Myometrial cell (primary cell): ENCODE results near the gene VAMP5. TPM values are rescaled to one million over a fixed set of nuclear protein-coding genes. Genes with fewer than 3 reads are reported as not detected.

Experiments
- total RNA-seq: library from RNA; depleted of rRNA; stranded (reverse); fragments of >200 nt; gene quantifications from 2 replicates; pipeline ENCODE4 v1.2.3, GENCODE V29; 2015

VAMP5 gene, protein sequence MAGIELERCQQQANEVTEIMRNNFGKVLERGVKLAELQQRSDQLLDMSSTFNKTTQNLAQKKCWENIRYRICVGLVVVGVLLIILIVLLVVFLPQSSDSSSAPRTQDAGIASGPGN
- 89.7 and 102 TPM in 2 replicates for total RNA-seq

DNA sequence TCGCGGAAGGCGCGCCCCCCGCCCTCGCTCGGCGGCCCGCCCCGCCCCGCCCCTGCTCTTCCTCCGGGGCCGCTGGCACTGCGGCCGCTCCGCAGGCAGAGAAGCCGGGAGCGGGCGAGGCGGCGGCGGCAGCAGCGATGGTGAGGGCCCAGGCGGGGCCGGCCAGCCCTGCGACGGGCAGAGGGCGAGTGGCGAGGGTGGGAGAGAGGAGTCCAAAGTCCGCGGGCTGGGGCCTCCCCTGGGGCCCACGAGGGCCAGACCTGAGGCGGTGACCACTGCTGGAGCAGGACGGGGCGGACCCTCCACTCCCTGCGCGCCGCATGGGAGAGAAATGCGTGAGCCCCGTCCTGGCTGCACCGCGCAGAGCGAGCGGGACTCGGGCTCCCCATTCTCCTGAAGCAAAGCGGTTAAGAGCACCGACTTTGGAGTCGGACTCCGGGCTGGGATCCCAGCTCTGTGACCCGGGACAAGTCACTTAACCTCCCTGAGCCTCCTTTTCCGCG is at the start of gene VAMP5:
TSS of gene VAMP5 (plus strand) at position 78 of the 503 bp plus-strand sequence. CDS start at position 138, 60 bp downstream.

DNA sequence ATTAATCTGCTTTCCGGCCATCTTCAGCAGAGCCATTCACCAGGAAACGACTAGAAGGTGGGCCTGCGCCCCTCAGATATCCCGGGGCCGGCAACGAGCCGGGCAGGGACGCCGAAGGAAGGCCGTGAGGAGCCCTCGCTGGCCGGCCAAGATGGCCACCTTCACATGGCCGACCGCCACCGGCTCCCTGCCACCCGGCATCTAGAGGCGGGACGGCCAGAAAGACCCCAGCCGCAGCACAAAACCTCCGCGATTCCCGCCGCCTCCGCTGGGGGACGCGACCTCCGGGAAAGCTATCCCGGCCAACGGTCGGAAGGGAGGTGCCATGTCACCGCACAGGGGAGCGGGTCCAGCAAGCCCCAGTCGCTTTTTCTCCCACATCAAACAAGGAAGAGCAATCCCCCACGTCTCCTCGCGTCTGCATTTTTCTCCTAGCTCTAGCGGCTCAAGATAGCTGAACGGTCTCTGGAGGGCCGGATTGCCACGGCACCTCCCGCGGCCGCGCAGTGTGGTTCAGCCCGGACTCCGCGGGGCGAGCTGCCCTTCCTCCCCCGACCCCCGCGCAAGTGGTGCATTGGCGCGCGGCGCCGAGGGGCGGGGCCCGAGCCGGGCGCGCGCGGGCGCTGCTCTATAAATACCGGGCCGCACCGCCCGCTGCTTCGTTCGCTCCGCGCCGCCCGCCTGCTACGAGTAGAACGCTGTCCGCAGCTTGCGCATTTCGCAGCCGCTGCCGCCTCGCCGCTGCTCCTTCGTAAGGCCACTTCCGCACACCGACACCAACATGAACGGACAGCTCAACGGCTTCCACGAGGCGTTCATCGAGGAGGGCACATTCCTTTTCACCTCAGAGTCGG is 45.5 kb upstream of the VAMP5 start, which contains the start of gene MAT2A:
TSS of gene MAT2A (plus strand) at position 662 of the 854 bp plus-strand sequence. CDS start at position 782, 120 bp downstream.

DNA sequence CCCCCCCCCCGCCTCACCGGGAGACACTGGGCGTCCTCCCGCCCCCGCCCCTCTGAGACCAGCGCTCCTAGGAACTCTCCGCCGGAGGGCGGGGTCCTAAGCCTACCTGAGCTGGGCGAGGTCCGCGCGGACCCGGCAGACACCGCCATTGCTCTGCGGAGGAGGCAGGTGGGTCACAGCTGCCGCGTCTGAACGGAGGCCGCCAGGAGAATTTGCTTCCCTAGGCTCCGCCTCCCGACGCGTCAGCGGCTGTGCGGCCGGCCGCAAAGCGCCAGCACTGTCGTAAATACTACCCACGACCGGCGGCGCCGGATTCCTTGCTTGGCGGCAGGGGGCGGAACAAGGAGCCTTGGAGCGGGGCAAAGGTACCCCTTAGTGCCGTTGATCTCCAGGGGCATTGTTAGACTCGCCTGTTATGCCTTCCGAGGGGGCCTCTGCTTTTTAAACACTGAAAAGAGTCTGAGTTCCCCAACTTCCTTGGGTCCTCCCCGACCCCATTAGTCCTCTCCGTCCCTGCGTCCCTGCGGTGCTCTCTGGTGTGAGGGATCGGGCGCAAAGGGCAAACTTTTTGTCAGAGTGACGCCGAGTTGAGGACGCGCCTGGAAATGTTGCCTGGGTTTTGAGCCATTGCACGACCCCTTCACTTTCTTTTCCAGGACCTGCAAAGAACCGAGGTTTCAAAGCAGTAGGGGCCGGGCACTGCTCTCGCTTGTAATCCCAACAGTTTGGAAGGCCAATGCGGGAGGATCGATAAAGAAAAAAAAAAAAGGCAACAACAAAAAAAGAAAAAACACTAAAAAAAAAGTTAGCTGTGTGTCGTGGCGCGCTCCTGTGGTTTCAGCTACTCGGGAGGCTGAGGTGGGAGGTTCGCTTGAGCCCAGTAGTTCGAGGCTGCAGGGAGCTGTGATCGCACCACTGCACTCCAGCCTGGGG is 22.7 kb upstream of the VAMP5 start, which contains the start of gene GGCX:
TSS of gene GGCX (minus strand) at position 214 of the 933 bp plus-strand sequence. CDS start at position 149, 65 bp downstream.

DNA sequence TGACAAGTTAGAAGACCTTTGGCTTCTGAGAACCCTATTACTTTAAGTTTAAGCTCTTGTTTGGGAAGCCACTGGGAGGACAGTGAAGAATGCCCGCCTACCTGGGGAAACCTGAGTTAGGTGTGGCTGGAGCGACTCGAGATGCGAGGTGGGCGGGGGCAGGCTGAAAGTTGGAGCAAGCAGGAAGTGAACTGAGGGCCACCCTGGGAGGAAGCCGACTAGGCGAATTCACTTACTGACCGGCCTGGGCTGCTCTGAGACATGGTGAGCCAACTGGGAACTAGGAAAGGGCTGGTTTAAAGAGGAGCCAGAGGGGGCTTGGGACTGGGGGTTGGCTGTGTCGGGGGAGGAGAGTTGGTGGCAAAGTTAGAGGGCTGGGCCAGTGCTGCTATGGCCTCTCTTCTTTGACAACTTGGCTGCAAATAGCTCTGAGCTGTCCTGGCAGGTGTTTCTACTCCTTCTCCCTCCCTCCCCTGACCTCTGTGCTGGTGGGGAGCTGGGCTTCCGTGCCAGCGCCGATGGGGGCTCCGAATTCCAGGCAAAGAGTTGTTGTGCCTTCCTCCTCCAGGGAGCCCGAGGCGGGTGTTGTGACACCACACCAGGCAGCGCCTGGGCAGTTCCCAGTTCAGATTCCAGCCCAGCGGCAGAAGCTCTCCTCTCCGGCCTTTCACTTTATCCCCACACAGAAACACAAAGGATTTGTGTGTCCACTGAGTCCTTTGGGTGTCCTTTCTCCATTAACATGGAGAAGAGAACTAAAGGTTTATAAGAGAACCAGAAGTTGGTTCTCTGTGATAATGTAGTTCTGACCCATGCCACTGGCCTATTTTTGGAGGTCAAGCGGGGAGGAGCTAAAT is 6.6 kb upstream of the VAMP5 start, which contains the start of gene VAMP8:
TSS of gene VAMP8 (plus strand) at position 201 of the 857 bp plus-strand sequence. CDS start at position 262, 61 bp downstream.

DNA sequence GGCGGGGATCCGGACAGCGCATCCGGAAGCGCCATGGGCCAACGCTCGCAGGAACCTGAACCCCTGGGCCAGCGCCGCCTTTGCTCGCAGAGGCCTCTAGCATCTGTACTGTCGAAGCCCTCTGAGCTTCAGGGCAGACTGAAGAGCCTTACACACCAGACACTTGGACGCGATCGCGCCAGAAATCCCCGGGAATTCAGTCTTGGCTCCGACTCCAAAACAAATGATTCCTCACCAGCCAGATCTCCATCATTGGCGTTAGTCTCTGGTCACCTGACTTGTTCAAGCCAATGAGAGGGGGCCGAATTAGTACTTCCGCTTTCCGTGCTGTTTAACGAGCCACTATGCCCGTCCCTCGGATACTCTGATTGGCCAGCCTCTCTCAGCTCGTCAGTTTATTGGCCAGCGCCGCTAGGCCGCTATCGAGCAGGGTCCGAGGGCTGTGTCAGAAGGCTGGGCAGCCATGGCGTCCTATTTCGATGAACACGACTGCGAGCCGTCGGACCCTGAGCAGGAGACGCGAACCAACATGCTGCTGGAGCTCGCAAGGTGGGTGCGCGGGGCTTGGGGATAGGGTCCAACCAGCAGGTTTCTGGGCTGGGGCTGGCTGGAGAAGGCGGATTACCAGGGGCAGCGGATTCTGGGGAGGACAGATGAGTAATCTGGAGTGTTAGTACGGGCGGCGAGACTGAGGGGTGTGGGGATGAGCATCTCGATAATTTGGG is 11.2 kb downstream of the VAMP5 start, which contains the start of gene RNF181:
TSS of gene RNF181 (plus strand) at position 445 of the 725 bp plus-strand sequence. CDS start at position 464, 19 bp downstream.

DNA sequence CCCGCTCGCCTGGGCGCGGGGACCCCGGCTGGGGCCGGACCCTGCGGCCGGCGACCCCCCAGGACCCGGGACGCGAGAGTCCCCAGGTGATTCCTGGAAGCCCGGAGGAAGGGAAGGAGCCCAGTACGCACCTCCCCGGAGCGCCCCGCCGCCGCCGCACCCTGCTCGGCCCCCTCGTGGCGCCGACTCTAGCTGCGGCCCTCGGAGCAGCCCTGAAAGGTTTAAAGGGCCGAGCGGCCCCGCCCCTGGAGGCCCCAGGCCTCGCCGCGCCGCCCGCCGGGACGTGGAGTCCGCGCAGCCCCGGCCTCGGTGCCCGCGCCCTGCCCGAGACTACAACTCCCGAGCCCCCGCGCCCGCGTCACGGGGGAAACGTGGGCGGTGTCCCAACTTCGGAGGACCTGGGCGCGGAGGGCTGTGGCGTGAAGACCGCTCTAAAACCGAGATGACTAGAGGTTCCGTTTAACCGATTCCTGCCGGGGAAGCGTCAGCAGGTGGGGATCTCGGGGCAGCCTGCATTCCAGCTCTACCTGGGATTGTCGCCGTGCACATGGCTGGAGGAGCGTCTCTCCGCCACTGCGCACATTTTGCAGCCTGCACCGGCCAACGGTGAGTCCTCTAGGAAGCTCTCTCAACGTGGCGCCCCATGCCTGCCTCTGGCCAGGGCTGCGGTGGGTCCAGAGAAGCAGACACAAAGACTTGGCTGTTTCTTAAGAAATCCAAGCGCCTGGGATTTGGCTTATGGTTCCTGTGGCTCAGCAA is 18.4 kb downstream of the VAMP5 start, which contains the start of gene TMEM150A:
TSS of gene TMEM150A (minus strand) at position 223 of the 759 bp plus-strand sequence. CDS start 750 bp downstream, outside the sequence.

DNA sequence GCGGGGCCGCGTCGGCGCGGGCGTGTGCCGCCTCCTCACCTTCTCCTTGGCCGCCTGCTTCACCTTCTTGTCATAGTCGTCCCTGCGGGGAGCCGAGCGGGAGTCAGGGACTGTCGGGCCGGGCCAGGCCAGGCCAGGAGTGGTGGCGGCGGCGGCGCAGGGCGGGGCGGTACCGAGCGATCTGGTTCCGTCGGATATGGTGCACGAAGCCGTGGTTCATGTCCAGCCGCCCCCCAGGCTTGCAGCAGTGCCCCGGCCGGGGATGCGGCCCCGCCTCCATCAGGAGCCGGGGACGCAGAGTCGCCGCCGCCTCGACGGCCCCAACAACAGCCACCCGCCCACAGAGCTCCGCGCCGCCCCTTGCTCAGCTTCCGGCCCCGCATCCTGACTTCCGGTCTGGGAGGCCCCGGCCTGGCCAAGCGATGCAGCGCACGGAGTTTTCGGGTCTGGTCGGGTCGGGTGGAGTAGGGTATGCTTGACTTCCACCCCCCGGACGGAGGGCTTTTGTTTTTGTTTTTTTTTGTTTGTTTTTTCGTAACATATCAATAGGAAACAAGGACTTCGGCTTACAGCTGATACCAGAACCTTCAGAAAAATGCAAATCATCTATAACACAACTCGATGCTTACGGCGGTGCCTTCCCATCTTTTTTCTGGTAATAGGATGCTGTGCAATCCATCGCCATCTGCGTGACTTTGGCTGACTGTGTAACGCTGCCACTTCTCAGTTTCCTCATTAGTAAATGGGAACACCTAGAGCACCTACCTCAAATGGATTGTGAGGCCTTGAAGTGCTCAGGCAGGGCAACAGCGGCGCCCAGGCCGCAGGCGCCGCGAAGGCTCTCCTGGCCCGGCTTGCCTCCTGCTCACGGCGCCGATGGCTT is 27.7 kb downstream of the VAMP5 start, which contains the start of gene C2orf68:
TSS of gene C2orf68 (minus strand) at position 362 of the 883 bp plus-strand sequence. CDS start at position 280, 82 bp downstream.

Other genes with a start within 250 kb of the VAMP5 start
- gene RETSAT, start 229.9 kb upstream of the VAMP5 start, total RNA-seq, result 59.0 and 77.0 TPM in 2 replicates
- 13.8 and 27.4 TPM in 2 replicates for gene ELMOD3, start 229.7 kb upstream of the VAMP5 start, total RNA-seq
- 229 and 248 TPM in 2 replicates for gene CAPG, start 174.1 kb upstream of the VAMP5 start, total RNA-seq
- gene SH2D6, start 165.7 kb upstream of the VAMP5 start, total RNA-seq, result not detected in 2 replicates
- 59.4 and 67.5 TPM in 2 replicates for gene MAT2A, start 45.3 kb upstream of the VAMP5 start, total RNA-seq
- 62.0 and 91.3 TPM in 2 replicates for gene GGCX, start 22.9 kb upstream of the VAMP5 start, total RNA-seq
- not detected in 2 replicates for gene VAMP8, start 6.8 kb upstream of the VAMP5 start, total RNA-seq
- 218 and 231 TPM in 2 replicates for gene RNF181, start 11.3 kb downstream of the VAMP5 start, total RNA-seq
- gene TMEM150A, start 18.3 kb downstream of the VAMP5 start, total RNA-seq, result 5.8 and 11.0 TPM in 2 replicates
- gene C2orf68, start 27.6 kb downstream of the VAMP5 start, total RNA-seq, result 8.0 and 11.8 TPM in 2 replicates
- 46.4 and 81.5 TPM in 2 replicates for gene USP39, start 31.8 kb downstream of the VAMP5 start, total RNA-seq
- under 0.01 TPM in 1 of 2 replicates, not detected in the other for gene SFTPB, start 83.8 kb downstream of the VAMP5 start, total RNA-seq
- gene GNLY, start 109.9 kb downstream of the VAMP5 start, total RNA-seq, result not detected in 2 replicates
- 1.2 and 7.4 TPM in 2 replicates for gene ATOH8, start 169.6 kb downstream of the VAMP5 start, total RNA-seq